HG02970 (cell line): Measurements from ENCODE around the gene SOCS3.
A peak's percentile ranks its signal among the peaks of the same experiment; 100 is the strongest.

ENCODE experiments used
- ATAC-seq: cut with Tn5 transposase; IDR thresholded peaks from one replicate; pipeline ENCODE4 v1.9.1; 2021; ENCODE audit warnings: mild to moderate bottlenecking, moderate library complexity, moderate number of reproducible peaks; ENCODE audit not compliant: unreplicated experiment, low FRiP score

The SOCS3 gene

DNA sequence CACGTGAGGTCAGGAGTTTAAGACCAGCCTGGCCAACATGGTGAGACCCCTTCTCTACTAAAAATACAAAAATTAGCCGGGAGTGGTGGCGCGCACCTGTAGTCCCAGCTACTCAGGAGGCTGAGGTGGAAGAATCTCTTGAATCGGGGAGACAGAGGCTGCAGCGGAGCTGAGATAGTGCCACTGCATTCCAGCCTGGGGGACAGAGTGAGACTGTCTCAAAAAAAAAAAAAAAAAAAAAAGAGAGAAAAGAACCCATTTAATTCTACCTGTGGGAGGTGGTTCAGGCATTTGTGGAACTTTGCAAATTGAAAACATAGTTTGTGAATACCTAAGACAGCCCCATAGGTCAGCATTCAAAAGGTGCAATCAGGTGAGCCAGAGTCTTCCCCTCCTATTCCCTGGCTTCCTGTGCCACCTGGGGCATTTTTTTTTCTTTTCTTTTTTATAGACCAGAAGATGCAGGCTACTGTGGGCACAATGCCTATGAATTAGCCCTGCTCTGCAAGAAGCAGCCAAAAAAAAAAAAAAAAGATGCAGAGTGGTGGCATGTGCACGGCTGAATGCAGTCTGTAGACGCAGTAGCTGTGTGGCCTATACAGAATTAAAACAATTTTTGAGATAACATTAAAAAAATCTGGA lies 9.1 kb upstream of the SOCS3 start:
- no peak for ATAC-seq

GRCh38 chr17:78368348-78368747 lies 8.5 kb upstream of the SOCS3 start:
- no peak for ATAC-seq

DNA sequence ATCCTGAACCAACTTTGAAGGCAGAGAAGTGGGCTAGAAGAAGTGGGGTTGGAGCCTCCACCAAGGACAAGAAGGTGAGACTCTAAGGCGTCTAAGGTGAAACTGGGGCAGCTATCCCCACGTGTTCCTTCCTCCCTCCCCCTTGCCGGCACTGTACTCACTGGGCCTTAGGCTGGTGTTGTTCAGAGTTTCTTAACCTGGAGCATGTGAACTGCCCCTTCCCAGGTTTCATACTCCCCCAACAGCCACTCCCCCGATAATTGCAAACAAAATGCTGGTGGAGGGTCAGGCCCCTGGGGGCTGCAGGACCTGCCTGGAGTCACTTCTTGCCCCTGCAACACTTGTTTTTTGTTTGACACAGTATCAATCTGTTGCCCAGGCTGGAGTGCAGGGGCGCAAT lies 7.3 kb upstream of the SOCS3 start:
- ATAC-seq = no peak

DNA sequence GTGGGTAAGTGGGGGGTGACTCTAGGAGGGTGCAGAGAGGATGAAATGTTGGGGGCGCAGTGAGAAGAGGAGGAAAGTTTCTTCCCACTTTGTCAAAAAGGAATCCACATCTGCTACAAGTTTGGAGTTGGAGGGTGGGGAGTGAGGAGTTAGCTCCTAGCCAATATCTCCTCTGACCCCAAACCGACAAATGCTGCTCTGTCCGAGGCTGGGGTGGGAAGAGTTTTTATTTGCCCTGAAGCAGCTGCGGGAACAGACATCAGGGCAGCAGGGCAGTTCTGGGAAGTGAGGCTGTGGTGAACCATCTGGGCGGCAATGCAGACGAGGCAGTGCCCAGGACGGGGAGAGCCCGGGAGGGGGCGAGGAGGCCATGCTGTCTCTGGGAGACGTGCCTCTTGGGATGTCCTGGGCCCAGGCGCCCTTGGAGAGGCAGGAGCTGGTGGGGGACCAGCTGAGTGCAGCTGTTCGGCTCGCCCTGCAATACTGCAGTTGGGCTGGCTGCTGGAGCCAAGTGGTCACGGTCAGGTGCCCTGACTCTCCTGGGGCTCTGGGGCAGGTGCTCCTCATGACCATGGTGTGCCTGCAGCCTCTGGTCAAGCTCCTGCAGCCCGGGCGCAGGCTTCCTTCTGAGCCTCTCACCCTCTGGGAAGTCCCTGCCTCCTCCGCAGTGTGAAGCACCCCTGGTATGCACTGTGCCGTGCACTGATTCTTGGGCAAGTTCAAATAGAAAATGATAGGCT lies 6.4 kb upstream of the SOCS3 start:
- no peak for ATAC-seq

GRCh38 chr17:78365561-78366108 lies 5.8 kb upstream of the SOCS3 start:
- no peak for ATAC-seq

- no peak for ATAC-seq
Observed at GRCh38 chr17:78364436-78365281, 4.8 kb upstream of the SOCS3 start.

GRCh38 chr17:78362671-78363070 lies 2.8 kb upstream of the SOCS3 start:
- no peak for ATAC-seq

DNA sequence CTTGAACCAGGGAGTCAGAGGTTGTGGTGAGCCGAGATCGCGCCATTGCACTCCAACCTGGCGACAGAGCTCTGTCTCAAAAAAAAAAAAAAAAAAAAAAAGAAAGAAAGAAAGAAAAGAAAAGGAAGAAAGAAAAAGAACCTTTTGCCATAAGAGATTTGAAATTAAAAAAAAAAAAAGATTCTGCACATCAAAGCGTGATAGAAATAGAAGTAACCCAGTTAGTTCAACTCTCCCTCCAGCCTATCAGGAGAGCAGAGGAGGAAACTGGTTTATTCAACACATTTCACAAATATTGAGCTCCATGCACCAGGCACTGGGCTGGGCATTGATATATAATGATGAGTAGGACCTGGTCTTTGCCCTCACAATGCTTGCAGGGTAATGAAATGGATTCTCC lies 2.4 kb upstream of the SOCS3 start:
- ATAC-seq = no peak

DNA sequence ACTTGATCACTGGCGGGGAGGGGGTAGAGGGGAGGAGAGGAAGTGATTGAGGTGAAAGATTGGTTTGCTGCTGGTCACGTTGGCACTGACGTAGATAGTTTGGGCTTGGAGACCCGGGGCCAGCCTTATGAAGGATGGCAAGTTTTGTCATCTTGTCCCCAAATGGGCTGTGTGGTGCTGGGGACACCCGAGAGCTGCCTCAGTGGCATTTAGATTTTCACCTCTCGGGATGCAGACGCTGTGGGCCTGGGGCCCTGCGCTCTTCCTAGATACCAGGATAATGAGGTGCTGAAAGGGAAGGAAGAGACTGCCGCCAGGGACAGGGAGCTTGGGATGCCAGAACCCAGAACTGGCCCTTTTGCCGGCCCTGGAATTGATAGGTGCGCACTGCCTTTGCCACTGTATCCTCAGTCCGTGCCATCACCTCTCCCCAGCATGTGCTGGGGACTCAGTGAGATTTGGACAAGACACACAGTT lies 1.4 kb upstream of the SOCS3 start:
- no peak for ATAC-seq

- peak; percentile 16 for ATAC-seq
Observed at GRCh38 chr17:78360371-78361224, 721 bp upstream of the SOCS3 start.

DNA sequence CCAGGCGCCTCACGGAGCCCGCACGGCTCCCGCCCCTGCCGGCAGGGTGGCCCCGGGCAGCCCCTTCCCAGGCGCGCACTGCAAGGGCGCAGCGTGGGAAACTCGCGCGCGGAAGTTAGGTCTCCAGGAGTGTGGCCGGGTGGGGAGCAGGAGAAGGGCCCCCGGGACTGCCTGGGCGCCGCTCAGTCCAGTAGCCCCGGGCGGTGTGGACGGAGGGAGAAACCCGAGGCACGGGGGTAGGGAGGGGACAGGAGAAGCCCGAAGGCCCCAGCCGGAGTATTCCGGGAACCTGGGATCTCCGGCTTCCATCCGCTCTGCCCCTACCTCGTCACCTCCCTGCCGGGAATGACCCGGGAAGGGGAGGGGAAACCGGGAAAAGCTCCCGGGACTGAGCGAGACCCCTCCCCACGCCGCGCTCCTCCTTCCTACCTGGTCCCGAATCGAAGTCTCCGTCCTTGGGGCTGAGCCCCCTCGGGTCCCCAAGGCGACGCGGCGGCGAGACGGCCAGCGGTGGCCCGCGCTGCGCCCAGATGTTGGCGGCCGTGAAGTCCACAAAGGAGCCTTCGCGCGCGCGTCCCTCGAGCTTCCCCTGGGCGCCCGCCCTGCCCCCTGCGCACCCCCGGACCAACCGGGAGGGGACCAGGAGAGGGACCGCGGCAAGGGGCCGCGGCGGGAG lies 418 bp downstream of the SOCS3 start:
- ATAC-seq = peak; percentile 4

GRCh38 chr17:78358538-78359320 lies 1.1 kb downstream of the SOCS3 start:
- ATAC-seq = no peak

GRCh38 chr17:78357672-78358537 lies 2.0 kb downstream of the SOCS3 start:
- no peak for ATAC-seq

DNA sequence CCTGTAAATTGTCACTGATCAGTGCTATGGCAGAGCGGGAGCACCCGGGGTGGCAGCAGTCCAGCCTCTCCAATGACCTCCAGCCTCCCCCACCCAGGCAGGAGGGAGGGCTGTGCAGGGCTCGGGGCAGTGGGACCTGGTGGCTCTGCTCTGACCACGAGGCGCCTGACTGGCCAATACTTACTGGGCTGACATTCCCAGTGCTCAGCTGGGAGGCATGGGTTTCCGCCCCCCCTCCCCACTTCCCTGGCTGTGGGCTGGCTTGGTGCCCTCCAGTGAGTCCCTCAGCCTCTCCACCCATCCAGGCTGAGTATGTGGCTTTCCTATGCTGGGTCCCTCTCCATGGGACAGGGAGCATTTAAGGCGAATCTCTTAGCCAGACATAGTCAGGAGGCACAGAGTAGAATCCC lies 2.7 kb downstream of the SOCS3 start:
- ATAC-seq = no peak

DNA sequence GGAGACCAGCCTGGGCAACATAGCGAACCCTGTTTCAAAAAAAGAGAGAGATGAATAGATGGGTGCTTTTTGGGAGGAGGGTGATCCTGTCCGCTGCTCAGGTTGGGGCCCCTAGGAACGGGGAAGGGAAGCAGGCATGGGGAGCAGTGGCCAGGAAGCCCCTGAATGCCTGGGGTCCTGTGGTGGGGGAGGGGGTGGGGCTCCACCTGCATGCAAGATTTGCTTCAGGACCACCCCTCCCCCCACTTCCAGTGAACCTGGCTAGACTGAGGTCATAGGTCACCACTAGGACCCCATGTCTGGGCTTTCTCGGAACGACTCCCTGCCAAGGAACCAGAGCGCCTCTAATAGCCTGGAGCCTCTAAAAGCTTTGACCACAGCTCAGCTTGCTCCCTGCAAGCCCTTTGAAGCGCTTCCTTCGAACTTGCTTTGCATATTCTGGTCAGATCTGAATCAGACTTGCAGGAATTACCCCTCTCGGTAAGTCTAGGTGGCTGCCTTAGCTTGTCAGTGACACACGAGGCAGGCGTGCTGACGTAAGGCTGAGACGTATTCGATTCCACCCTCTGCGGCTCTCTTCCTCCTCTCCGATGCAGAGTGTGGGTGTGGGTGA lies 3.7 kb downstream of the SOCS3 start:
- ATAC-seq = peak; percentile 36

- ATAC-seq = no peak
Observed at GRCh38 chr17:78355701-78356100, 4.2 kb downstream of the SOCS3 start.

DNA sequence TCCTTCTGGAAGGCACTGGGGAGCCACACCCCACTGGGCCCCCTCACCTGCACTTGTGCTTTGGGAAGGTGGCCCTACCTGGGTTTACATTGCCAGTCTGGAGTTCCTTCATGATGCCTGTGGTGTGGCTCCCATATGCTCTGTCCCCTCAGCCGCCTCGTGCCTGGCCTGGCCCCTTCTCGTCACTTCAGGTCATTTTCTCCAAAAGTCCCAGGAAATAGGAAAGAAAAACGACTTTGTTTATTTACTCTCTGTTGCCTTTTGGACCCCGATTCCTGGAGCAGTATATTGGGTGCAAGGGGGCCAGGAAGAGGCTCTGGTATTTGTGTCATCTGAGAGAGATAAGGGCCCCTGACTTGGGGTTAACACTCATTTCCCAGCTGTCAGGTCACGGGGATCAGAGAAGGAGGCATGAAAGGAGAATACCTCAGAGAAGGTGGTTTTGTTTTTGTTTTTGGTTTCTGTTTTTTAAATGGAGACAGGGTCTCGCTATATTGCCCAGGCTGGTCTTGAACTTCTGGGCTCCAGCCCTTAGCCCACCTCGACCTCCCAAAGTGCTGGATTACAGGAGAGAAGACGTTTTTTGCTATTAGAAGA lies 4.7 kb downstream of the SOCS3 start:
- ATAC-seq = no peak
